DND-41 (cell line): ENCODE data around the gene KLHL14.

Source experiments
- EZH2 ChIP-seq: IDR thresholded peaks from 3 replicates; pipeline ENCODE4 v1.6.1; 2012; ENCODE audit warnings: borderline replicate concordance, low read depth, mild to moderate bottlenecking, moderate library complexity, low read length, inconsistent platforms; ENCODE audit not compliant: severe bottlenecking
- TF ChIP-seq, protein P1 (sequence below): IDR thresholded peaks from 2 replicates; pipeline ENCODE4 v1.5.1; 2012; ENCODE audit warnings: borderline replicate concordance, low read length, moderate library complexity, mild to moderate bottlenecking; ENCODE audit not compliant: poor library complexity, severe bottlenecking; ENCODE audit errors: extremely low read depth

DNA sequence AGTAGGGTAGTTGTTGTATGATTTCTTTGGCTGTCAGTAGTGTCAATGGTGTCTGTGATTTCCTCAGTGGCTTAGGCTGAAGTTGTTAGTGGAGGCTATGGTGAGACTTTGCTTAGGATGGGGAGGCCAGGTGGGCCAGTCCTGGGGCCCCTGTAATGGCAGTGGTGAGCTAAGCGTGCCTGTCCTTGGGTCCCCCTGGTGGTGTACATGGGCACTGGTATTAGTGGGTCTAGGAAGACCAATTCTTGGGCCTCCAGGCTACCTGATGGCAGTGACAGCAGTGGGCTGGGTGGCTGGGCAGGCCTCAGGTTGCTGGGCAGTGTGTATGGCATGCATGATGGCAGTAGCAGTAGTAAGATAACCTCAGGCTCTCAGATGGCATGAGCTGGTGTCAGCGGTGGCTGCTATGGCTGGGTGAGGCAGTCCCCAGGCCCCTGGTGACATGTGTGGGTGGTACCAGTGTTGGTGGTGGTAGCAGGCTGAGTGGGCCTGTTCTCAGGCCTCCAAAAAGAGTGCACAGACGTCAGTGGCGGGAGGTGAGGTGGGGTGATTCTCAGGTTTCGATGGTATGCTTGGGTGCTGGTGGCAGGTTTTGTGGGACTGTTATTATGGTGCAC lies 103.2 kb downstream of the KLHL14 start:
- TF ChIP-seq, protein P1, sequence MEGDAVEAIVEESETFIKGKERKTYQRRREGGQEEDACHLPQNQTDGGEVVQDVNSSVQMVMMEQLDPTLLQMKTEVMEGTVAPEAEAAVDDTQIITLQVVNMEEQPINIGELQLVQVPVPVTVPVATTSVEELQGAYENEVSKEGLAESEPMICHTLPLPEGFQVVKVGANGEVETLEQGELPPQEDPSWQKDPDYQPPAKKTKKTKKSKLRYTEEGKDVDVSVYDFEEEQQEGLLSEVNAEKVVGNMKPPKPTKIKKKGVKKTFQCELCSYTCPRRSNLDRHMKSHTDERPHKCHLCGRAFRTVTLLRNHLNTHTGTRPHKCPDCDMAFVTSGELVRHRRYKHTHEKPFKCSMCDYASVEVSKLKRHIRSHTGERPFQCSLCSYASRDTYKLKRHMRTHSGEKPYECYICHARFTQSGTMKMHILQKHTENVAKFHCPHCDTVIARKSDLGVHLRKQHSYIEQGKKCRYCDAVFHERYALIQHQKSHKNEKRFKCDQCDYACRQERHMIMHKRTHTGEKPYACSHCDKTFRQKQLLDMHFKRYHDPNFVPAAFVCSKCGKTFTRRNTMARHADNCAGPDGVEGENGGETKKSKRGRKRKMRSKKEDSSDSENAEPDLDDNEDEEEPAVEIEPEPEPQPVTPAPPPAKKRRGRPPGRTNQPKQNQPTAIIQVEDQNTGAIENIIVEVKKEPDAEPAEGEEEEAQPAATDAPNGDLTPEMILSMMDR, result peak; percentile 20
- TF ChIP-seq EZH2, result no peak
